ENCODE results near the gene HM13. TPM values are rescaled to one million over a fixed set of nuclear protein-coding genes. Genes with fewer than 3 reads are reported as not detected.

The HM13 gene
- total and polyA plus RNA-seq, 2 of the 4 experiments (the other 2 are of a cell fraction) = 53.2 to 203 TPM

- POLR2A ChIA-PET (ENCODE audit: unreplicated experiment) = no interaction called here
These were observed 62.5 kb downstream of the HM13 start for GRCh38 chr20:31576751-31577150.

More at GRCh38 chr20:31576751-31577150, 62.5 kb downstream of the HM13 start:
- Histone ChIP-seq H3K79me1 (ENCODE audit: low read depth in 1 of 2, low read length in 2 of 2) (peaks cover 3 to 15% of the 10 kb centered on the region in 2 experiments; a peak in 3 of 4 replicates), H3K14ac (replicated peaks; ENCODE audit: low read depth, low read length) (no peak overlapping the region), H4K5ac (ENCODE audit: low read depth, low read length) (no peak overlapping the region), H2BK20ac (ENCODE audit: low read depth, low read length) (no peak overlapping the region), H2BK15ac (ENCODE audit: low read depth, low read length) (no peak overlapping the region), H3K9ac (ENCODE audit: low read depth, low read length) (no peak overlapping the region), H4K8ac (ENCODE audit: low read depth in 2 of 2, low read length in 2 of 2) (no peak overlapping the region), H4K91ac (ENCODE audit: insufficient read depth, low read depth, low read length) (no peak overlapping the region), H2AK9ac (replicated peaks; ENCODE audit: low read depth, low read length, poor library complexity) (no peak overlapping the region), H3K18ac (ENCODE audit: low read depth, low read length) (no peak overlapping the region), H3K23ac (ENCODE audit: low read depth, low read length) (no peak overlapping the region), H3K27me3 (ENCODE audit: control insufficient read depth, insufficient read depth, low read length) (no peaks in the 10 kb centered on the region), H3K27ac (ENCODE audit: insufficient read depth, low read length) (no peak overlapping the region), H3K4me2 (ENCODE audit: low read depth, low read length) (no peak overlapping the region), H3K56ac (ENCODE audit: extremely low read depth, insufficient read depth, low read length) (no peak overlapping the region), H3K4ac (ENCODE audit: low read depth, low read length) (peak overlapping the region; percentile 4; the same call in 1 of the 2 replicates), H3K4me1 (ENCODE audit: control insufficient read depth, insufficient read depth, low read length) (peaks cover 10% of the 10 kb centered on the region), H3K36me3 (ENCODE audit: control insufficient read depth, insufficient read depth, low read length) (no peaks in the 10 kb centered on the region), H2AFZ (replicated peaks; ENCODE audit: low read length, poor library complexity) (no peak overlapping the region), H2BK5ac (ENCODE audit: low read depth, low read length, poor library complexity, severe bottlenecking) (no peak overlapping the region), H2AK5ac (ENCODE audit: low read depth, low read length) (no peak overlapping the region), H3K9me1 (ENCODE audit: insufficient read depth, low read length) (peaks cover 8% of the 10 kb centered on the region; the same call in 1 of the 2 replicates), H3K4me3 (ENCODE audit: insufficient read depth, low read depth, low read length) (no peak overlapping the region), H3K9me3 (ENCODE audit: control insufficient read depth, insufficient read depth, low read length) (no peaks in the 10 kb centered on the region), H2BK120ac (ENCODE audit: low read depth, low read length) (no peak overlapping the region), H4K20me1 (ENCODE audit: insufficient read depth, low read length) (no peaks in the 10 kb centered on the region)
- DNase-seq (no peak), ATAC-seq (ENCODE audit: low read depth) (no peak)
- dilution Hi-C loops (cut with HindIII; ENCODE audit: low sequenced_read_pairs, unreplicated experiment) (no loop called here), intact Hi-C loops (cut with micrococcal nuclease) (no loop called here), in situ Hi-C loops (cut with MboI; ENCODE audit: low sequenced_read_pairs) (no loop called here)
- 83% methylated on average over 1 of the region's 2 CpGs; no CpG with 5 or more reads in 1 of the 2 experiments for whole genome bisulfite sequencing, 2 experiments (ENCODE audit: extremely low coverage in 2 of 2, insufficient read length in 1 of 2)
- no TSS peak for BruUV-seq (replicated peaks)
- TF ChIP-seq MAZ (IDR thresholded peaks at IDR 0.05; ENCODE audit: borderline replicate concordance, low read depth, low read length) (no peak), BHLHE40 (IDR thresholded peaks at IDR 0.05; ENCODE audit: low read depth, low read length) (no peak), NFE2L2 (IDR thresholded peaks at IDR 0.05; ENCODE audit: low read depth, low read length) (no peak), RCOR1 (IDR thresholded peaks at IDR 0.05; ENCODE audit: insufficient replicate concordance, low read length) (no peak), CEBPB (IDR thresholded peaks at IDR 0.05; ENCODE audit: low read depth, low read length) (no peak), MAFK (IDR thresholded peaks at IDR 0.05; ENCODE audit: low read depth, low read length) (no peak), RAD21 (IDR thresholded peaks at IDR 0.05; ENCODE audit: low read length) (no peak), CHD1 (IDR thresholded peaks at IDR 0.05; ENCODE audit: low read depth, low read length) (no peak), SMC3 (IDR thresholded peaks at IDR 0.05; ENCODE audit: low read depth, low read length) (no peak), MXI1 (IDR thresholded peaks at IDR 0.05; ENCODE audit: borderline replicate concordance, low read depth, low read length) (no peak)
- TF ChIP-seq, protein P1, sequence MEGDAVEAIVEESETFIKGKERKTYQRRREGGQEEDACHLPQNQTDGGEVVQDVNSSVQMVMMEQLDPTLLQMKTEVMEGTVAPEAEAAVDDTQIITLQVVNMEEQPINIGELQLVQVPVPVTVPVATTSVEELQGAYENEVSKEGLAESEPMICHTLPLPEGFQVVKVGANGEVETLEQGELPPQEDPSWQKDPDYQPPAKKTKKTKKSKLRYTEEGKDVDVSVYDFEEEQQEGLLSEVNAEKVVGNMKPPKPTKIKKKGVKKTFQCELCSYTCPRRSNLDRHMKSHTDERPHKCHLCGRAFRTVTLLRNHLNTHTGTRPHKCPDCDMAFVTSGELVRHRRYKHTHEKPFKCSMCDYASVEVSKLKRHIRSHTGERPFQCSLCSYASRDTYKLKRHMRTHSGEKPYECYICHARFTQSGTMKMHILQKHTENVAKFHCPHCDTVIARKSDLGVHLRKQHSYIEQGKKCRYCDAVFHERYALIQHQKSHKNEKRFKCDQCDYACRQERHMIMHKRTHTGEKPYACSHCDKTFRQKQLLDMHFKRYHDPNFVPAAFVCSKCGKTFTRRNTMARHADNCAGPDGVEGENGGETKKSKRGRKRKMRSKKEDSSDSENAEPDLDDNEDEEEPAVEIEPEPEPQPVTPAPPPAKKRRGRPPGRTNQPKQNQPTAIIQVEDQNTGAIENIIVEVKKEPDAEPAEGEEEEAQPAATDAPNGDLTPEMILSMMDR (conservative IDR thresholded peaks at IDR 0.05; ENCODE audit: low read depth, low read length) = no peak
- TF ChIP-seq, protein P2, sequence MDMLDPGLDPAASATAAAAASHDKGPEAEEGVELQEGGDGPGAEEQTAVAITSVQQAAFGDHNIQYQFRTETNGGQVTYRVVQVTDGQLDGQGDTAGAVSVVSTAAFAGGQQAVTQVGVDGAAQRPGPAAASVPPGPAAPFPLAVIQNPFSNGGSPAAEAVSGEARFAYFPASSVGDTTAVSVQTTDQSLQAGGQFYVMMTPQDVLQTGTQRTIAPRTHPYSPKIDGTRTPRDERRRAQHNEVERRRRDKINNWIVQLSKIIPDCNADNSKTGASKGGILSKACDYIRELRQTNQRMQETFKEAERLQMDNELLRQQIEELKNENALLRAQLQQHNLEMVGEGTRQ (IDR thresholded peaks at IDR 0.05; ENCODE audit: low read depth, low read length) = no peak
- CTCF ChIA-PET = interaction anchor here (1.1 kb wide), 1 partner anchor 36 kb away, joined by 3 read pairs; no protein-coding TSS in a partner anchor

Measured in IMR-90 (cell line).